GM21526 (cell line): ENCODE results near the gene ZMYND10.

Experiments used
- ATAC-seq: cut with Tn5 transposase; IDR thresholded peaks from one replicate; pipeline ENCODE4 v1.9.1; 2021; ENCODE audit warnings: moderate library complexity; ENCODE audit not compliant: unreplicated experiment, low FRiP score

ZMYND10 gene

DNA sequence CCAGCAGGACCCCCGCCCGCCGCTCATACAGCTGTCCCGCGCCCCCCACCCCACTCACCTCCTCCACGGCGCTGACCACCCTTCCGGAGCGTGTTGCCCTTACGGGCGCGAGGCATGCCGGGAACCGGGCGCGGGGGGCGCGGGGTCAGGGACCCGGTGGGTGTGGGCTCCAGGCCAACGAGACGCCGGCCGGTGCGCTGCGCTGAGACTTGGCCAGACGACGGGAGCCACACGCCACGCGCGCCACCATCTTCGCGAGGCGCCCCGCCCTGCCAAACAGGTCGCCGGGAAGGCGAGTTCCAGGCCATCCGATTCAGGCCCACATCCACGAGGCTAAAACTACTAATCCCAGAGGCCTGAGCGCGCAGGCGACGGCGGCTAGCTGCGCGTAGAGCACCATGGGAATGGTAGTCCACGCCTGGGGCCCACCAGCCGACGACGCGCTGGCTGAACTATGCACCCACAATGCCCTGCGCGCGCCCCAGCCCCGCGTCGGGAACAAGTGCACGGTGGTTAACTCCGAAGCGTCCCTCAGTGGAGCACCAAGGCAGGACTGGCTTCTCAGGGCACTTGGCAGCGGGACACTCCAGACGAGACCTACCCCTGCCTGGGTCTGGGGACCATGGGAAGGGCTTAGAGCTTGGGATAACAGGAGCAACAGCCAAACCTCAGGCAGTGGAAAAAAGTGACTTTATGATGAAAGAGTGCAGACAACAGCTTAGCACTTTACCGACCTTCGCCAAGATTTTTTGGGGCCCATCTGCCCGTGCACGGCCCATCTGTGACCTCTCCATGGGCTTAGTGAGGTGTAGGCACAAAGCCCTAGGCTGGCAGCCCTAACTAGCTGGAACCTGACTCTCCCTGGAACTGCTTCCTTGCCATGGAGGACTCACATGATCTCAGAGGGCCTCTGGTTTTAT lies 53.1 kb downstream of the ZMYND10 start, which contains the start of gene IFRD2:
IFRD2 (minus strand) TSS at position 271 of the 920 bp plus-strand sequence; CDS start at position 116, 155 bp downstream.
- ATAC-seq = peak; percentile 85
